K562 (cell line): ENCODE results near the gene STMN3.

Experiments used
- PYGO2 ChIP-seq: fragments of 450-650 bp; IDR thresholded peaks from 2 replicates; pipeline ENCODE4 v1.6.1; 2016; ENCODE audit warnings: mild to moderate bottlenecking, missing genetic modification characterization, moderate library complexity, missing compliant biosample characterization
- SMC3 ChIP-seq: conservative IDR thresholded peaks from 2 replicates; pipeline ENCODE4 v1.6.1; 2011; ENCODE audit warnings: low read depth, low read length, improper control_type of control experiment; ENCODE audit not compliant: insufficient read depth
- TF ChIP-seq, protein P1 (sequence below): fragments of 450-650 bp; IDR thresholded peaks from 2 replicates; pipeline ENCODE4 v1.6.1; 2017; ENCODE audit warnings: antibody characterized with exemption
- TF ChIP-seq, protein P2 (sequence below): sonication (generic); formaldehyde crosslinking; IDR thresholded peaks from 2 replicates; pipeline ENCODE4 v1.9.0; 2022; ENCODE audit warnings: mild to moderate bottlenecking, missing genetic modification reagents

DNA sequence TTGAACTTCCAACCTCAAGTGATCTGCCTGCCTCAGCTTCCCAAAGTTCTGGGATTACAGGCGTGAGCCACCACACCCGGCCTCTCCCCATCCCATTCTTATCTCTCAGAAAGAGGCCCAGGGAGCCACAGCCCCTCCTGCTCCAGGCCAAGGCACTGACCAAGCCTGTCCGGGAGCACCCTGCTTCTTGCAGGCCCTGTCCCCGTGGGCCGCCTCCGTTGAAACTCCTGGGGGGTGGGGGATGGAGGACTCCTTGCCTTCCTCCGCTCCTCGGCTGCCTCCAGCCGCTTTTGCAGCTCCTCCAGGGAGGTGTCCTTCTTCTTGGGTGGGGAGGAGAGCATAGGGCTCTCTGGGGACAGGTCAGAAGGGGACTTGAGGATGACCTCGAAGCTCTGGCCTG, 9.7 kb downstream of the STMN3 start:
- TF ChIP-seq, protein P1, sequence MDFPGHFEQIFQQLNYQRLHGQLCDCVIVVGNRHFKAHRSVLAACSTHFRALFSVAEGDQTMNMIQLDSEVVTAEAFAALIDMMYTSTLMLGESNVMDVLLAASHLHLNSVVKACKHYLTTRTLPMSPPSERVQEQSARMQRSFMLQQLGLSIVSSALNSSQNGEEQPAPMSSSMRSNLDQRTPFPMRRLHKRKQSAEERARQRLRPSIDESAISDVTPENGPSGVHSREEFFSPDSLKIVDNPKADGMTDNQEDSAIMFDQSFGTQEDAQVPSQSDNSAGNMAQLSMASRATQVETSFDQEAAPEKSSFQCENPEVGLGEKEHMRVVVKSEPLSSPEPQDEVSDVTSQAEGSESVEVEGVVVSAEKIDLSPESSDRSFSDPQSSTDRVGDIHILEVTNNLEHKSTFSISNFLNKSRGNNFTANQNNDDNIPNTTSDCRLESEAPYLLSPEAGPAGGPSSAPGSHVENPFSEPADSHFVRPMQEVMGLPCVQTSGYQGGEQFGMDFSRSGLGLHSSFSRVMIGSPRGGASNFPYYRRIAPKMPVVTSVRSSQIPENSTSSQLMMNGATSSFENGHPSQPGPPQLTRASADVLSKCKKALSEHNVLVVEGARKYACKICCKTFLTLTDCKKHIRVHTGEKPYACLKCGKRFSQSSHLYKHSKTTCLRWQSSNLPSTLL = no peak
- TF ChIP-seq PYGO2 (no peak), SMC3 (no peak)
- TF ChIP-seq, protein P2, sequence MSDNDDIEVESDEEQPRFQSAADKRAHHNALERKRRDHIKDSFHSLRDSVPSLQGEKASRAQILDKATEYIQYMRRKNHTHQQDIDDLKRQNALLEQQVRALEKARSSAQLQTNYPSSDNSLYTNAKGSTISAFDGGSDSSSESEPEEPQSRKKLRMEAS = no peak
